ENCODE results near the gene CSNK2A3.

GRCh38 chr11:11312738-11313137 is 40.3 kb downstream of the CSNK2A3 start:
- TF ChIP-seq CTCF (IDR thresholded peaks at IDR 0.05; ENCODE audit: insufficient read depth, low read length) (no peak), POLR2AphosphoS5 (IDR thresholded peaks at IDR 0.05; ENCODE audit: low read depth) (no peak), REST (IDR thresholded peaks at IDR 0.05; ENCODE audit: insufficient replicate concordance, low read depth) (no peak)
